ENCODE measurements around the gene REXO1. TPM values are rescaled to one million over a fixed set of nuclear protein-coding genes. Genes with fewer than 3 reads are reported as not detected.

The REXO1 gene
- total RNA-seq, 4 donors from 2014 or later: 16.2 to 36.0 (median 26.1) TPM

- no peaks in the 10 kb centered on the region for H3K9me3 ChIP-seq
- H3K27ac ChIP-seq (replicated peaks in 1 of 4): peak overlapping the region; percentile 75 to 91 (median 86)
- TF ChIP-seq EP300 (IDR thresholded peaks at IDR 0.05): no peak
- no peak for TF ChIP-seq POLR2A (IDR thresholded peaks at IDR 0.05; ENCODE audit: low read depth)
- TF ChIP-seq, protein P1, sequence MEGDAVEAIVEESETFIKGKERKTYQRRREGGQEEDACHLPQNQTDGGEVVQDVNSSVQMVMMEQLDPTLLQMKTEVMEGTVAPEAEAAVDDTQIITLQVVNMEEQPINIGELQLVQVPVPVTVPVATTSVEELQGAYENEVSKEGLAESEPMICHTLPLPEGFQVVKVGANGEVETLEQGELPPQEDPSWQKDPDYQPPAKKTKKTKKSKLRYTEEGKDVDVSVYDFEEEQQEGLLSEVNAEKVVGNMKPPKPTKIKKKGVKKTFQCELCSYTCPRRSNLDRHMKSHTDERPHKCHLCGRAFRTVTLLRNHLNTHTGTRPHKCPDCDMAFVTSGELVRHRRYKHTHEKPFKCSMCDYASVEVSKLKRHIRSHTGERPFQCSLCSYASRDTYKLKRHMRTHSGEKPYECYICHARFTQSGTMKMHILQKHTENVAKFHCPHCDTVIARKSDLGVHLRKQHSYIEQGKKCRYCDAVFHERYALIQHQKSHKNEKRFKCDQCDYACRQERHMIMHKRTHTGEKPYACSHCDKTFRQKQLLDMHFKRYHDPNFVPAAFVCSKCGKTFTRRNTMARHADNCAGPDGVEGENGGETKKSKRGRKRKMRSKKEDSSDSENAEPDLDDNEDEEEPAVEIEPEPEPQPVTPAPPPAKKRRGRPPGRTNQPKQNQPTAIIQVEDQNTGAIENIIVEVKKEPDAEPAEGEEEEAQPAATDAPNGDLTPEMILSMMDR (IDR thresholded peaks at IDR 0.05): no peak
- intact Hi-C loops (cut with DNase I): no loop called here
- H3K4me3 ChIP-seq: no peak overlapping the region
- 64% methylated on average over 6 of the region's 10 CpGs for WGBS
- peaks cover 0 to 5% (median 0%) of the 10 kb centered on the region in 4 donors for H3K36me3 ChIP-seq
- no peak for DNase-seq (ENCODE audit: extremely low spot score)
- H3K4me1 ChIP-seq: peaks cover 75 to 95% (median 91%) of the 10 kb centered on the region in 4 donors
- peaks cover 0 to 75% (median 10%) of the 10 kb centered on the region in 4 donors for H3K27me3 ChIP-seq
Observed at GRCh38 chr19:1858412-1859081, 10.3 kb upstream of the REXO1 start.

DNA sequence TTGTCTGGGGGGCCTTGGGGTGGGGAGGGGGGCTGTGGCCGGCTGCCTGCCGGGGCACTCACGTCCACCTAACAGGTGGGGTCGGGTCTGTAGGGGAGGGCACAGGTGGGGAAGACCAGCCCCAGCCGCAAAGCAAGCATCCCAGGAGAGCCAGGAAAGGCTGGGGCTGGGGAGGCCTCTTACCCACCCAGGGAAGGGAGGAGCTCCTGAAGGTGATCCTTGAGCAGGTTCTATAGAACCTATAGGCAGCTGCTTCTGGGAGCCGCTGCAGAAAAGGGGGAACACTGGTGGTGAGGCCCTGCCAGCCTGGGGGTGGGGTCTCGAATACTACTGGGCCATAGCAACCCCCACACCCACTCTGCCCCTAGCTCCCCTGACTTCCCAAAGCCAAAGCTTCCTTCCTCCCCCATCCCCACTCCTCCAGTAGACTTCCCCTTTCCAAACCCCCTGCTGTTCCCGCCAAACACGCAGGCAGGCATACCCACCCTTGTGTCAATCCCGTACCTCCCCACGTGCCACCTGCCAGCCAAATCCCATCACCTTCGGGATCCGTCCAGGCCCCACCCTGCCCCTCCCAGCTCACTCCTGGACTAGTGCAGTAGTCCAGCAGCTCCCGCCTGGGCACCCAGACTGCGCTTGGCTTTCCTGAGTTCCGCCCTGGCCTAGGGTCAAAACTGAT, 9.5 kb upstream of the REXO1 start:
- H3K27me3 ChIP-seq: peaks cover 0 to 83% (median 10%) of the 10 kb centered on the region in 4 donors
- peaks cover 80 to 100% (median 98%) of the 10 kb centered on the region in 4 donors for H3K4me1 ChIP-seq
- TF ChIP-seq, protein P1 (IDR thresholded peaks at IDR 0.05): no peak
- TF ChIP-seq POLR2AphosphoS5 (IDR thresholded peaks at IDR 0.05) (no peak), EP300 (IDR thresholded peaks at IDR 0.05) (no peak), POLR2A (IDR thresholded peaks at IDR 0.05; ENCODE audit: low read depth) (no peak)
- peak overlapping the region; percentile 75 to 91 (median 86) for H3K27ac ChIP-seq (replicated peaks in 1 of 4)
- WGBS: 37% methylated on average over 15 of the region's 16 CpGs
- peak overlapping the region; percentile 52 to 65 (median 54) for H3K4me3 ChIP-seq
- H3K36me3 ChIP-seq: peaks cover 0 to 5% (median 0%) of the 10 kb centered on the region in 4 donors
- DNase-seq (ENCODE audit: extremely low spot score): no peak
- intact Hi-C loops (cut with DNase I): no loop called here
- H3K9me3 ChIP-seq: no peaks in the 10 kb centered on the region

DNA sequence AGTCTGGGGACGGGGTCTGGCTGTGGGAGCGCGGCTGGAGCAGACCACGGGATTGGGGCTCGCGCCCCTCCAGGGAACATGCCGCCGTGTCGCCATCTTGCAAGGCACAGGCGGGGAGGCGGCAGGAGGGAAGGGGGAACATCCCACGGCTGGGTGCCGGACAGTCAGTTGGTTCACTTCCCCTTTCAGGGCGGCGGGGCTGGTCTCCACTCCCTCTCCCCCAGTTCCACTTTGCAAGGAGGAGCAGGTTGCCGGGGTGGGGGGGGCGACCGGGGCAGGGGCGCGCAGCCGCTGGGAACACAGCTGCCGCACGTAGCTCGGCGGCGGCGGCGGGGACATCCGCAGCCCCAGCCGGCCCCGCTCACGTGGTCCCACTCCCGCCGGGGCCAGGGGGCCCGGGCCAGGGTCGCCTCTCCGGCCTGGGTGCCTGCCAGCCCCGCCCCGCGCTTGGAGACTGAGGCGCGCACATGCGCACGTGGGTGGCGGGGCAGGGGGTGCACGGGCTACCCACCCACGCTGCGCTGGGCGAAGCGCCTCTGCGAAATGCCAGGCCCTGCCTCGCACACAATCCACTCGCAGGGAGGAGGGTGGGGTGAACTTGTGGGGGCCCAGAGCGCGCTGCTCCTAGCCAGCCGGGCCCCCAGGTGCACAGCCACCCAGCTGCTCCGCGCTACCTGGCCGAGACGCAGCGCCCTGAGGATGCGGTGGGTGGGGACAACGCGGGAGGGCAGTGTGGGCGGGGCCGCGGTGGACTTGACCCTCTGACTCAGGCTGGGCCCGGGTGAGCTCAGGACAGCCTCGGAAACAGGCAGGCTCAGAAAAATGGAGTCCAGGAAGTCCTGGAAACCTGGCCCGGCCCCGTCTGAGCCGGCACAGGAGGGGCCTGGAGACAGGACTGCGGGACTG, 8.7 kb upstream of the REXO1 start:
- TF ChIP-seq EP300 (IDR thresholded peaks at IDR 0.05): no peak
- peak; percentile 26 to 56 for TF ChIP-seq POLR2AphosphoS5 (IDR thresholded peaks at IDR 0.05)
- H3K36me3 ChIP-seq: peaks cover 0 to 5% (median 0%) of the 10 kb centered on the region in 4 donors
- H3K4me1 ChIP-seq: peaks cover 77 to 100% (median 99%) of the 10 kb centered on the region in 4 donors
- peak; percentile 96 for DNase-seq (ENCODE audit: extremely low spot score)
- peak overlapping the region; percentile 75 to 91 (median 86) for H3K27ac ChIP-seq (replicated peaks in 1 of 4)
- intact Hi-C loops (cut with DNase I): no loop called here
- no peaks in the 10 kb centered on the region for H3K9me3 ChIP-seq
- WGBS: 3% methylated on average over 22 of the region's 73 CpGs
- H3K27me3 ChIP-seq: peaks cover 0 to 85% (median 10%) of the 10 kb centered on the region in 4 donors
- H3K4me3 ChIP-seq: peak overlapping the region; percentile 52 to 65 (median 54)

GRCh38 chr19:1856345-1856697, 8.0 kb upstream of the REXO1 start:
- WGBS: 23% methylated on average over 3 of the region's 6 CpGs
- H3K27me3 ChIP-seq: peaks cover 0 to 87% (median 10%) of the 10 kb centered on the region in 4 donors

More at GRCh38 chr19:1856345-1856697, 8.0 kb upstream of the REXO1 start:
- DNase-seq (ENCODE audit: extremely low spot score): no peak
- Histone ChIP-seq H3K36me3 (peaks cover 0 to 5% (median 0%) of the 10 kb centered on the region in 4 donors), H3K9me3 (no peaks in the 10 kb centered on the region), H3K4me1 (peaks cover 73 to 100% (median 98%) of the 10 kb centered on the region in 4 donors), H3K27ac (replicated peaks in 1 of 4) (peak overlapping the region; percentile 75 to 91 (median 86)), H3K4me3 (peak overlapping the region; percentile 52 to 65 (median 54))
- intact Hi-C loops (cut with DNase I): no loop called here
- TF ChIP-seq POLR2AphosphoS5 (IDR thresholded peaks at IDR 0.05) (no peak), POLR2A (IDR thresholded peaks at IDR 0.05; ENCODE audit: low read depth) (no peak), EP300 (IDR thresholded peaks at IDR 0.05) (no peak)
- TF ChIP-seq, protein P1 (IDR thresholded peaks at IDR 0.05): no peak
